ENCODE data around the gene JADE2. TPM values are rescaled to one million over a fixed set of nuclear protein-coding genes. Genes with fewer than 3 reads are reported as not detected.

The JADE2 gene
- total and polyA plus RNA-seq, 4 donors = 12.4 to 53.5 (median 20.3) TPM

- TF ChIP-seq CTCF (IDR thresholded peaks at IDR 0.05; ENCODE audit: control extremely low read depth, extremely low read depth) = no peak
- no peak overlapping the region for H3K27ac ChIP-seq (ENCODE audit: low read depth in 1 of 2, low read length in 1 of 2)
- no peaks in the 10 kb centered on the region for H3K9me3 ChIP-seq (ENCODE audit: control insufficient read depth in 4 of 4, insufficient read depth in 3 of 4, low read length in 3 of 4)
- H3K36me3 ChIP-seq (ENCODE audit: control insufficient read depth in 4 of 4, insufficient read depth in 4 of 4, low read length in 4 of 4) = peaks cover 25 to 35% (median 27%) of the 10 kb centered on the region in 4 donors
- H3K4me1 ChIP-seq (ENCODE audit: control insufficient read depth in 5 of 5, insufficient read depth in 5 of 5, low read length in 5 of 5) = peaks cover 0 to 5% (median 0%) of the 10 kb centered on the region in 5 donors
- DNase-seq = peak in 1 of 3 donors; percentile 25
- WGBS, 2 donors = 72 to 73% methylated on average over 3 of the region's 3 CpGs
- no peak overlapping the region for H3K4me3 ChIP-seq
- no peaks in the 10 kb centered on the region for H3K27me3 ChIP-seq (ENCODE audit: control insufficient read depth in 3 of 3, insufficient read depth in 3 of 3, low read length in 2 of 3)
- H3K9ac ChIP-seq (ENCODE audit: insufficient read depth in 1 of 2, low read length in 2 of 2) = no peak overlapping the region
- ATAC-seq (ENCODE audit: insufficient read depth, low FRiP score) = no peak
These were observed 83.9 kb downstream of the JADE2 start for GRCh38 chr5:134609232-134609851.

GRCh38 chr5:134610725-134611124, 85.3 kb downstream of the JADE2 start:
- peaks cover 0 to 5% (median 0%) of the 10 kb centered on the region in 5 donors for H3K4me1 ChIP-seq (ENCODE audit: control insufficient read depth in 5 of 5, insufficient read depth in 5 of 5, low read length in 5 of 5)
- H3K36me3 ChIP-seq (ENCODE audit: control insufficient read depth in 4 of 4, insufficient read depth in 4 of 4, low read length in 4 of 4) = peaks cover 16 to 33% (median 28%) of the 10 kb centered on the region in 4 donors
- H3K27me3 ChIP-seq (ENCODE audit: control insufficient read depth in 3 of 3, insufficient read depth in 3 of 3, low read length in 2 of 3) = no peaks in the 10 kb centered on the region
- DNase-seq (no peak), ATAC-seq (ENCODE audit: insufficient read depth, low FRiP score) (no peak)
- H3K9ac ChIP-seq (ENCODE audit: insufficient read depth in 1 of 2, low read length in 2 of 2) = no peak overlapping the region
- no peak overlapping the region for H3K4me3 ChIP-seq
- H3K27ac ChIP-seq (ENCODE audit: low read depth in 1 of 2, low read length in 1 of 2) = no peak overlapping the region
- H3K9me3 ChIP-seq (ENCODE audit: control insufficient read depth in 4 of 4, insufficient read depth in 3 of 4, low read length in 3 of 4) = no peaks in the 10 kb centered on the region
- TF ChIP-seq CTCF (IDR thresholded peaks at IDR 0.05; ENCODE audit: control extremely low read depth, extremely low read depth) = no peak

- ATAC-seq (ENCODE audit: insufficient read depth, low FRiP score) = no peak
- peaks cover 0 to 5% (median 0%) of the 10 kb centered on the region in 5 donors for H3K4me1 ChIP-seq (ENCODE audit: control insufficient read depth in 5 of 5, insufficient read depth in 5 of 5, low read length in 5 of 5)
- DNase-seq = peak in 1 of 3 donors; percentile 9
- 73 to 92% methylated on average over 4 of the region's 4 CpGs for WGBS, 2 donors
- peaks cover 12 to 30% (median 26%) of the 10 kb centered on the region in 4 donors for H3K36me3 ChIP-seq (ENCODE audit: control insufficient read depth in 4 of 4, insufficient read depth in 4 of 4, low read length in 4 of 4)
- TF ChIP-seq CTCF (IDR thresholded peaks at IDR 0.05; ENCODE audit: control extremely low read depth, extremely low read depth) = no peak
- no peak overlapping the region for H3K9ac ChIP-seq (ENCODE audit: insufficient read depth in 1 of 2, low read length in 2 of 2)
- H3K27ac ChIP-seq (ENCODE audit: low read depth in 1 of 2, low read length in 1 of 2) = no peak overlapping the region
- H3K27me3 ChIP-seq (ENCODE audit: control insufficient read depth in 3 of 3, insufficient read depth in 3 of 3, low read length in 2 of 3) = no peaks in the 10 kb centered on the region
- H3K9me3 ChIP-seq (ENCODE audit: control insufficient read depth in 4 of 4, insufficient read depth in 3 of 4, low read length in 3 of 4) = no peaks in the 10 kb centered on the region
- no peak overlapping the region for H3K4me3 ChIP-seq
These were observed 86.0 kb downstream of the JADE2 start for GRCh38 chr5:134611515-134611914.
